Activated T-cell treated with anti-CD3 and anti-CD28 coated beads, Interleukin-2, amount 50 U/mL, for 72 hours (primary cell): ENCODE results near the gene SPC24. TPM values are rescaled to one million over a fixed set of nuclear protein-coding genes. Genes with fewer than 3 reads are reported as not detected.
"Not testable (repeated sequence)": the region's sequence is repeated elsewhere in the genome, so short reads cannot be mapped to it uniquely, and the experiment has no call there.

ENCODE experiments used
- ATAC-seq, 2 donors: fragments of 150-1000 bp; cut with Tn5 transposase; replicated peaks in 1 of 2; 2 replicates each; pipeline ENCODE4 v1.10.0; 2021; ENCODE audit warnings: moderate library complexity in 2 of 2, mild to moderate bottlenecking in 1 of 2
- DNase-seq, 2 donors: peaks; one replicate each; pipeline ENCODE4 v3.0.0; 2021 to 2022; ENCODE audit warnings: mixed read lengths in 1 of 2
- H3K27ac Mint-ChIP-seq: one replicate; pipeline ENCODE4 v1.8.0; 2022; ENCODE audit warnings: mild to moderate bottlenecking, moderate library complexity, mixed read lengths
- H3K27me3 Mint-ChIP-seq: one replicate; pipeline ENCODE4 v1.8.0; 2022; ENCODE audit warnings: low read depth, mixed read lengths
- H3K36me3 Mint-ChIP-seq, 2 donors: one replicate each; pipeline ENCODE4 v1.8.0; 2022; ENCODE audit warnings: mixed read lengths in 2 of 2, mild to moderate bottlenecking in 1 of 2; ENCODE audit not compliant: insufficient read depth in 2 of 2
- H3K4me1 Mint-ChIP-seq: one replicate; pipeline ENCODE4 v1.8.0; 2022; ENCODE audit warnings: low read depth, mixed read lengths
- H3K4me3 Mint-ChIP-seq, 2 donors: one replicate each; pipeline ENCODE4 v1.8.0; 2022; ENCODE audit warnings: mild to moderate bottlenecking in 2 of 2, mixed read lengths in 2 of 2, moderate library complexity in 2 of 2
- H3K9me3 Mint-ChIP-seq, 2 donors: one replicate each; pipeline ENCODE4 v1.8.0; 2022; ENCODE audit warnings: mixed read lengths in 2 of 2
- total RNA-seq, 2 donors: library from RNA; stranded (reverse); gene quantifications; one replicate each; pipeline ENCODE4 v1.2.3, GENCODE V29; 2022

The SPC24 gene
- total RNA-seq, 2 donors from 2014 or later = 43.6 to 46.8 TPM

GRCh38 chr19:11142528-11143171, 12.9 kb downstream of the SPC24 start:
- H3K9me3 Mint-ChIP-seq = no peaks in the 10 kb centered on the region
- no peak overlapping the region for H3K27ac Mint-ChIP-seq
- no peak for ATAC-seq
- no peaks in the 10 kb centered on the region for H3K27me3 Mint-ChIP-seq
- peaks cover 5% of the 10 kb centered on the region for H3K4me1 Mint-ChIP-seq
- H3K4me3 Mint-ChIP-seq = no peak overlapping the region
- no peak for DNase-seq
- H3K36me3 Mint-ChIP-seq = peaks cover 3 to 4% of the 10 kb centered on the region in 2 donors

GRCh38 chr19:11141937-11142527, 13.6 kb downstream of the SPC24 start:
- no peak overlapping the region for H3K27ac Mint-ChIP-seq
- H3K9me3 Mint-ChIP-seq = no peaks in the 10 kb centered on the region
- peaks cover 7% of the 10 kb centered on the region for H3K4me1 Mint-ChIP-seq
- DNase-seq (no peak), ATAC-seq (no peak)
- no peaks in the 10 kb centered on the region for H3K27me3 Mint-ChIP-seq
- H3K4me3 Mint-ChIP-seq = no peak overlapping the region
- peaks cover 1 to 4% of the 10 kb centered on the region in 2 donors for H3K36me3 Mint-ChIP-seq

GRCh38 chr19:11140896-11141295, 14.7 kb downstream of the SPC24 start:
- Mint-ChIP-seq H3K4me3 (no peak overlapping the region), H3K27me3 (no peaks in the 10 kb centered on the region), H3K27ac (no peak overlapping the region), H3K4me1 (peaks cover 7% of the 10 kb centered on the region), H3K36me3 (peaks cover 0 to under 1% of the 10 kb centered on the region in 2 donors), H3K9me3 (no peaks in the 10 kb centered on the region)
- no peak for ATAC-seq
- no peak for DNase-seq

GRCh38 chr19:11140023-11140538, 15.5 kb downstream of the SPC24 start:
- not testable (repeated sequence) for H3K27ac Mint-ChIP-seq, H3K4me3 Mint-ChIP-seq, DNase-seq, H3K9me3 Mint-ChIP-seq, H3K27me3 Mint-ChIP-seq, H3K36me3 Mint-ChIP-seq, H3K4me1 Mint-ChIP-seq, ATAC-seq

GRCh38 chr19:11138601-11139300, 16.8 kb downstream of the SPC24 start:
- Mint-ChIP-seq H3K27me3 (no peaks in the 10 kb centered on the region), H3K4me3 (no peak overlapping the region), H3K4me1 (peaks cover 7% of the 10 kb centered on the region), H3K9me3 (no peaks in the 10 kb centered on the region), H3K36me3 (no peaks in the 10 kb centered on the region), H3K27ac (no peak overlapping the region)
- peak; percentile 15 to 16 for ATAC-seq
- DNase-seq = no peak

GRCh38 chr19:11137542-11138384, 17.8 kb downstream of the SPC24 start:
- no peak overlapping the region for H3K27ac Mint-ChIP-seq
- H3K4me1 Mint-ChIP-seq = peaks cover 7% of the 10 kb centered on the region

GRCh38 chr19:11136400-11137101, 19.0 kb downstream of the SPC24 start:
- ATAC-seq = no peak
- no peak overlapping the region for H3K4me3 Mint-ChIP-seq
- peaks cover 0 to 3% of the 10 kb centered on the region in 2 donors for H3K36me3 Mint-ChIP-seq
- H3K27me3 Mint-ChIP-seq = no peaks in the 10 kb centered on the region
- peaks cover 7% of the 10 kb centered on the region for H3K4me1 Mint-ChIP-seq
- H3K27ac Mint-ChIP-seq = peak overlapping the region; percentile 75
- no peak for DNase-seq
- H3K9me3 Mint-ChIP-seq = no peaks in the 10 kb centered on the region

More at GRCh38 chr19:11137542-11138384, 17.8 kb downstream of the SPC24 start:
- Mint-ChIP-seq H3K9me3 (no peaks in the 10 kb centered on the region), H3K27me3 (no peaks in the 10 kb centered on the region), H3K36me3 (no peaks in the 10 kb centered on the region), H3K4me3 (peak overlapping the region; percentile 82 to 89)
- ATAC-seq (peak; percentile 69 to 74), DNase-seq (peak; percentile 44 to 60)

- H3K27me3 Mint-ChIP-seq = no peaks in the 10 kb centered on the region
- no peak overlapping the region for H3K4me3 Mint-ChIP-seq
- H3K9me3 Mint-ChIP-seq = no peaks in the 10 kb centered on the region
- H3K36me3 Mint-ChIP-seq = peaks cover 4 to 16% of the 10 kb centered on the region in 2 donors
- DNase-seq (no peak), ATAC-seq (no peak)
- no peaks in the 10 kb centered on the region for H3K4me1 Mint-ChIP-seq
- H3K27ac Mint-ChIP-seq = no peak overlapping the region
These were observed 24.1 kb downstream of the SPC24 start for GRCh38 chr19:11131471-11131870.

- Mint-ChIP-seq H3K4me1 (no peaks in the 10 kb centered on the region), H3K27me3 (no peaks in the 10 kb centered on the region), H3K4me3 (no peak overlapping the region), H3K36me3 (peaks cover 5 to 17% of the 10 kb centered on the region in 2 donors), H3K9me3 (no peaks in the 10 kb centered on the region), H3K27ac (no peak overlapping the region)
- DNase-seq (peak; percentile 72), ATAC-seq (peak; percentile 62 to 68)
These were observed 24.6 kb downstream of the SPC24 start for GRCh38 chr19:11130824-11131455.

- peaks cover 5 to 19% of the 10 kb centered on the region in 2 donors for H3K36me3 Mint-ChIP-seq
- DNase-seq = no peak
- no peak overlapping the region for H3K27ac Mint-ChIP-seq
These were observed 27.7 kb downstream of the SPC24 start for GRCh38 chr19:11127905-11128304.

GRCh38 chr19:11125994-11126685, 29.4 kb downstream of the SPC24 start:
- H3K4me1 Mint-ChIP-seq = no peaks in the 10 kb centered on the region
- H3K9me3 Mint-ChIP-seq = no peaks in the 10 kb centered on the region
- DNase-seq (peak; percentile 79 to 81), ATAC-seq (peak; percentile 80 to 83)
- H3K4me3 Mint-ChIP-seq = no peak overlapping the region
- peaks cover 6 to 16% of the 10 kb centered on the region in 2 donors for H3K36me3 Mint-ChIP-seq
- no peak overlapping the region for H3K27ac Mint-ChIP-seq
- H3K27me3 Mint-ChIP-seq = no peaks in the 10 kb centered on the region

More at GRCh38 chr19:11127905-11128304, 27.7 kb downstream of the SPC24 start:
- no peaks in the 10 kb centered on the region for H3K27me3 Mint-ChIP-seq
- H3K4me1 Mint-ChIP-seq = no peaks in the 10 kb centered on the region
- H3K9me3 Mint-ChIP-seq = no peaks in the 10 kb centered on the region
- ATAC-seq = no peak
- H3K4me3 Mint-ChIP-seq = no peak overlapping the region
